Osteoblast (primary cell): ENCODE results near the gene EFHC2. TPM values are rescaled to one million over a fixed set of nuclear protein-coding genes. Genes with fewer than 3 reads are reported as not detected.

Experiments used
- DNase-seq: peaks from one replicate; pipeline ENCODE4 v3.0.0; 2011; ENCODE audit warnings: low spot score, mixed read lengths; ENCODE audit not compliant: insufficient read length; ENCODE audit errors: missing footprints
- H2AFZ ChIP-seq: 2 replicates; pipeline ENCODE4 v1.6.0; 2011; ENCODE audit warnings: mild to moderate bottlenecking, low read length
- H3K27ac ChIP-seq: 2 replicates; pipeline ENCODE4 v1.5.1; 2011; ENCODE audit warnings: mild to moderate bottlenecking, low read depth, low read length, moderate library complexity
- H3K27me3 ChIP-seq: 2 replicates; pipeline ENCODE4 v1.6.0; 2012; ENCODE audit warnings: mild to moderate bottlenecking, control low read depth, inconsistent platforms, low read length, moderate library complexity; ENCODE audit not compliant: insufficient read depth
- H3K36me3 ChIP-seq: 2 replicates; pipeline ENCODE4 v1.5.1; 2011; ENCODE audit warnings: mild to moderate bottlenecking, low read length, control low read depth, moderate library complexity; ENCODE audit not compliant: insufficient read depth
- H3K4me1 ChIP-seq: 2 replicates; pipeline ENCODE4 v1.5.1; 2011; ENCODE audit warnings: mild to moderate bottlenecking, low read length, control low read depth, moderate library complexity; ENCODE audit not compliant: insufficient read depth
- H3K4me2 ChIP-seq: 2 replicates; pipeline ENCODE4 v1.6.0; 2011; ENCODE audit warnings: mild to moderate bottlenecking, low read length; ENCODE audit not compliant: insufficient read depth
- H3K4me3 ChIP-seq: fragments of 200-600 bp; sonication (generic); 3 replicates; pipeline ENCODE4 v1.5.1; 2012; ENCODE audit warnings: mild to moderate bottlenecking, low read length, inconsistent platforms; ENCODE audit not compliant: insufficient read depth
- H3K79me2 ChIP-seq: 2 replicates; pipeline ENCODE4 v1.6.0; 2012; ENCODE audit warnings: mild to moderate bottlenecking, low read length, control low read depth, inconsistent platforms; ENCODE audit not compliant: insufficient read depth
- H3K9me3 ChIP-seq: 2 replicates; pipeline ENCODE4 v1.5.1; 2011; ENCODE audit warnings: low read depth, low read length, control low read depth
- H4K20me1 ChIP-seq: 2 replicates; pipeline ENCODE4 v1.6.0; 2012; ENCODE audit warnings: mild to moderate bottlenecking, low read length, control low read depth; ENCODE audit not compliant: insufficient read depth
- total RNA-seq: library from RNA; depleted of rRNA; stranded (reverse); fragments of >200 nt; gene quantifications from 2 replicates; pipeline ENCODE4 v1.2.3, GENCODE V29; 2012
- TF ChIP-seq, protein P1 (sequence below): IDR thresholded peaks from 2 replicates; pipeline ENCODE4 v1.5.1; 2011; ENCODE audit warnings: mild to moderate bottlenecking, low read depth, low read length, moderate library complexity; ENCODE audit errors: extremely low read depth

The EFHC2 gene
- total RNA-seq, 1 donor: 3.6 TPM

DNA sequence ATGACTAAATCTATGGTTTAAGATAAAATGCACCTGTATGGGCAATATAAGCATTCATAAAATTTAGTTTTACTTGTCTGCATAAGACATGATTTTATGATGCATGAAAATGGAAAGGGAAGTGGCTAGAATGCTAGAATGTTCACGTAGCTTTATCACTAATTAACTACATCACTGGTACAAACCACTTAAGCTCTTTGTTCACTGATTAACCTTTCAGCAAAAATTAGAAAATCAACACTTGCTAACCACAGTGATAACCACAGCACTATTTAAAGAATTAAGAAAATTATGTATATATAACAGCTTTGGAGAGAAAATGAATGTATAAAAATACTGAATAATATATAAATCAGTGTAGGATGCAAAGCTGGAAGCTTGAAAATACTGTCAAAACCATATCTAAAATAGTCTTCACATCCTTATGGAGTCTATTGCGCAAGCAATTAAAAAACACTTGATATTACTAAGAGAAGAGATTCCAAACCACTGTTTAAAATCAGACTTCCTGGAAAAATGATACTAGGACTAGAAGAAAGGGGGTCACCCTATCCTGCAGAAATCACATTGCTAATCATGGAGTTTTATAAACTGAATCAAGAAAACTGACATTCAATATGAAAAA lies 51.9 kb downstream of the EFHC2 start:
- no peak overlapping the region for H3K27ac ChIP-seq
- no peaks in the 10 kb centered on the region for H3K9me3 ChIP-seq
- H3K4me2 ChIP-seq: no peak overlapping the region
- H3K36me3 ChIP-seq: no peaks in the 10 kb centered on the region
- no peaks in the 10 kb centered on the region for H3K4me1 ChIP-seq
- no peaks in the 10 kb centered on the region for H4K20me1 ChIP-seq
- H2AFZ ChIP-seq: no peak overlapping the region
- DNase-seq: peak; percentile 71
- TF ChIP-seq, protein P1, sequence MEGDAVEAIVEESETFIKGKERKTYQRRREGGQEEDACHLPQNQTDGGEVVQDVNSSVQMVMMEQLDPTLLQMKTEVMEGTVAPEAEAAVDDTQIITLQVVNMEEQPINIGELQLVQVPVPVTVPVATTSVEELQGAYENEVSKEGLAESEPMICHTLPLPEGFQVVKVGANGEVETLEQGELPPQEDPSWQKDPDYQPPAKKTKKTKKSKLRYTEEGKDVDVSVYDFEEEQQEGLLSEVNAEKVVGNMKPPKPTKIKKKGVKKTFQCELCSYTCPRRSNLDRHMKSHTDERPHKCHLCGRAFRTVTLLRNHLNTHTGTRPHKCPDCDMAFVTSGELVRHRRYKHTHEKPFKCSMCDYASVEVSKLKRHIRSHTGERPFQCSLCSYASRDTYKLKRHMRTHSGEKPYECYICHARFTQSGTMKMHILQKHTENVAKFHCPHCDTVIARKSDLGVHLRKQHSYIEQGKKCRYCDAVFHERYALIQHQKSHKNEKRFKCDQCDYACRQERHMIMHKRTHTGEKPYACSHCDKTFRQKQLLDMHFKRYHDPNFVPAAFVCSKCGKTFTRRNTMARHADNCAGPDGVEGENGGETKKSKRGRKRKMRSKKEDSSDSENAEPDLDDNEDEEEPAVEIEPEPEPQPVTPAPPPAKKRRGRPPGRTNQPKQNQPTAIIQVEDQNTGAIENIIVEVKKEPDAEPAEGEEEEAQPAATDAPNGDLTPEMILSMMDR: no peak
- H3K27me3 ChIP-seq: peaks cover 7% of the 10 kb centered on the region
- no peak overlapping the region for H3K4me3 ChIP-seq
- H3K79me2 ChIP-seq: no peaks in the 10 kb centered on the region

GRCh38 chrX:44290718-44291117 lies 52.8 kb downstream of the EFHC2 start:
- TF ChIP-seq, protein P1: no peak
- no peak for DNase-seq
- Histone ChIP-seq H3K4me2 (no peak overlapping the region), H3K4me3 (no peak overlapping the region), H2AFZ (no peak overlapping the region), H3K27me3 (peaks cover 7% of the 10 kb centered on the region), H3K9me3 (no peaks in the 10 kb centered on the region), H3K4me1 (no peaks in the 10 kb centered on the region), H3K79me2 (no peaks in the 10 kb centered on the region), H4K20me1 (no peaks in the 10 kb centered on the region), H3K36me3 (no peaks in the 10 kb centered on the region), H3K27ac (no peak overlapping the region)

GRCh38 chrX:44282753-44283152 lies 60.7 kb downstream of the EFHC2 start:
- no peaks in the 10 kb centered on the region for H4K20me1 ChIP-seq
- H3K4me3 ChIP-seq: no peak overlapping the region
- H2AFZ ChIP-seq: no peak overlapping the region
- H3K4me2 ChIP-seq: no peak overlapping the region
- no peaks in the 10 kb centered on the region for H3K79me2 ChIP-seq
- H3K27me3 ChIP-seq: no peaks in the 10 kb centered on the region
- no peaks in the 10 kb centered on the region for H3K36me3 ChIP-seq
- TF ChIP-seq, protein P1: no peak
- H3K9me3 ChIP-seq: no peaks in the 10 kb centered on the region
- peak; percentile 65 for DNase-seq
- no peaks in the 10 kb centered on the region for H3K4me1 ChIP-seq
- H3K27ac ChIP-seq: no peak overlapping the region

GRCh38 chrX:44280116-44280515 lies 63.4 kb downstream of the EFHC2 start:
- no peak for DNase-seq
- H3K9me3 ChIP-seq: no peaks in the 10 kb centered on the region

More at GRCh38 chrX:44280116-44280515, 63.4 kb downstream of the EFHC2 start:
- no peaks in the 10 kb centered on the region for H3K27me3 ChIP-seq
- no peak overlapping the region for H3K4me2 ChIP-seq
- TF ChIP-seq, protein P1: no peak
- H4K20me1 ChIP-seq: no peaks in the 10 kb centered on the region
- H3K4me3 ChIP-seq: no peak overlapping the region
- H3K4me1 ChIP-seq: no peaks in the 10 kb centered on the region
- H3K79me2 ChIP-seq: no peaks in the 10 kb centered on the region
- H3K27ac ChIP-seq: no peak overlapping the region
- no peak overlapping the region for H2AFZ ChIP-seq
- H3K36me3 ChIP-seq: no peaks in the 10 kb centered on the region
